K562 (cell line): ENCODE measurements around the gene REP15. TPM values are rescaled to one million over a fixed set of nuclear protein-coding genes. Genes with fewer than 3 reads are reported as not detected.

ENCODE experiments used
- ATAC-seq: fragments of 200-7000 bp; cut with Tn5 transposase; 3 replicates; pipeline ENCODE4 v1.9.1; 2020; ENCODE audit warnings: moderate library complexity
- BruUV-seq: library from RNA; stranded (reverse); fragments of 400-500 nt; replicated peaks from 2 replicates; lab custom pipeline; 2021; lab: Mats Ljungman, UMichigan
- CTCF ChIA-PET: fragments of 300-600 bp; formaldehyde crosslinking; extraction: SDS; loops from one replicate; lab custom pipeline; 2021; ENCODE audit warnings: low intra/inter-chr PET ratio; lab: Yijun Ruan, JAX
- POLR2A ChIA-PET: fragments of 300-600, 350-650 bp; sonication (Branson Sonifier 250); formaldehyde crosslinking; extraction: SDS; loops from one replicate; lab custom pipeline; 2021; ENCODE audit warnings: antibody characterized with exemption, inconsistent platforms; lab: Yijun Ruan, JAX
- DNase-seq, 4 experiments: peaks; one replicate each; pipeline versions ENCODE4 v3.0.0 to v3.0.0-alpha.2; 2011 to 2018; ENCODE audit warnings: low spot score in 3 of 4, mixed read lengths in 3 of 4; ENCODE audit errors: extremely low read depth in 1 of 4
- FAIRE-seq: peaks from 2 replicates; lab custom pipeline; 2011; peaks lifted over from hg19 to GRCh38; lab: Jason Lieb, UNC
- H2AFZ ChIP-seq: 2 replicates; pipeline ENCODE4 v1.6.0; 2011; ENCODE audit warnings: low read depth, low read length, control low read depth, inconsistent platforms
- H3K27ac ChIP-seq: fragments of 200-600 bp; 3 replicates; pipeline ENCODE4 v1.8.0; 2011; ENCODE audit warnings: low read depth, mild to moderate bottlenecking, control low read depth, inconsistent platforms, low read length, moderate library complexity, mixed read lengths; ENCODE audit errors: extremely low read depth
- H3K27me3 ChIP-seq, 2 experiments: fragments of 300-600 bp in 1 of 2; 2 replicates in 1 of 2; 3 replicates in 1 of 2; pipeline versions ENCODE4 v1.6.0 to v1.8.0; 2011; ENCODE audit warnings: inconsistent platforms in 2 of 2, low read length in 2 of 2, mild to moderate bottlenecking in 1 of 2, mixed read lengths in 1 of 2, moderate library complexity in 1 of 2; ENCODE audit not compliant: control insufficient read depth in 2 of 2, insufficient read depth in 2 of 2
- H3K36me3 ChIP-seq: fragments of 300-600 bp; 3 replicates; pipeline ENCODE4 v1.8.0; 2011; ENCODE audit warnings: mild to moderate bottlenecking, low read length, inconsistent platforms; ENCODE audit not compliant: control insufficient read depth, insufficient read depth
- H3K4me1 ChIP-seq, 2 experiments: fragments of 200-600 bp in 1 of 2; replicated peaks in 1 of 2; 2 replicates in 1 of 2; 3 replicates in 1 of 2; pipeline versions ENCODE4 v1.5.1 to v1.8.0; 2011; ENCODE audit warnings: inconsistent platforms in 2 of 2, low read length in 2 of 2, mild to moderate bottlenecking in 1 of 2, mixed read lengths in 1 of 2, moderate library complexity in 1 of 2; ENCODE audit not compliant: control insufficient read depth in 2 of 2, insufficient read depth in 2 of 2
- H3K4me2 ChIP-seq: 2 replicates; pipeline ENCODE4 v1.6.1; 2011; ENCODE audit warnings: low read length, control low read depth, inconsistent platforms, mixed read lengths; ENCODE audit not compliant: insufficient read depth
- H3K4me3 ChIP-seq: fragments of 200-600 bp; sonication (generic), shearing (Covaris generic); 2 replicates; pipeline ENCODE4 v1.5.1; 2016; ENCODE audit warnings: control low read depth, inconsistent platforms
- H3K79me2 ChIP-seq: fragments of 200-600 bp; 3 replicates; pipeline ENCODE4 v1.8.0; 2011; ENCODE audit warnings: low read length, inconsistent platforms; ENCODE audit not compliant: control insufficient read depth, insufficient read depth
- H3K9ac ChIP-seq, 2 experiments: 2 replicates each; pipeline versions ENCODE4 v1.6.0 to v1.6.1; 2011; ENCODE audit warnings: low read depth in 2 of 2, low read length in 2 of 2, control low read depth in 1 of 2, inconsistent platforms in 1 of 2, mild to moderate bottlenecking in 1 of 2, mixed read lengths in 1 of 2; ENCODE audit not compliant: insufficient read depth in 1 of 2
- H3K9me1 ChIP-seq: one replicate; pipeline ENCODE4 v1.6.0; 2011; ENCODE audit warnings: inconsistent platforms, mild to moderate bottlenecking, low read length, moderate library complexity; ENCODE audit not compliant: control insufficient read depth, insufficient read depth
- H3K9me3 ChIP-seq: replicated peaks from 2 replicates; pipeline ENCODE4 v1.5.1; 2011; ENCODE audit warnings: low read depth, low read length, inconsistent platforms; ENCODE audit not compliant: control insufficient read depth, insufficient read depth
- H4K20me1 ChIP-seq: replicated peaks from 2 replicates; pipeline ENCODE4 v1.6.1; 2011; ENCODE audit warnings: low read length, inconsistent platforms, mixed read lengths; ENCODE audit not compliant: control insufficient read depth, insufficient read depth
- CTBP1 ChIP-seq: fragments of 450-650 bp; IDR thresholded peaks from 2 replicates; pipeline ENCODE4 v1.6.1; 2016; ENCODE audit warnings: borderline replicate concordance
- KDM1A ChIP-seq, 2 experiments: fragments of 450-650 bp; IDR thresholded peaks; 2 replicates each; pipeline ENCODE4 v1.6.1; 2016; ENCODE audit warnings: mild to moderate bottlenecking in 2 of 2
- NR3C1 ChIP-seq: sonication (generic); formaldehyde crosslinking; IDR thresholded peaks from 2 replicates; pipeline ENCODE4 v1.8.1; 2022; ENCODE audit warnings: missing genetic modification reagents
- RFX1 ChIP-seq: fragments of 450-650 bp; IDR thresholded peaks from 2 replicates; pipeline ENCODE4 v1.6.1; 2016; ENCODE audit warnings: mild to moderate bottlenecking, moderate library complexity
- TARDBP ChIP-seq: fragments of 450-650 bp; IDR thresholded peaks from 2 replicates; pipeline ENCODE4 v1.6.1; 2016
- ZNF263 ChIP-seq: sonication (generic); formaldehyde crosslinking; IDR thresholded peaks from 2 replicates; pipeline ENCODE4 v1.8.0; 2022; ENCODE audit warnings: mild to moderate bottlenecking, missing genetic modification reagents, borderline replicate concordance
- ZNF324 ChIP-seq: fragments of 250-450 bp; sonication (Bioruptor Pico); IDR thresholded peaks from 2 replicates; pipeline ENCODE4 v1.4.0; 2020; ENCODE audit warnings: mild to moderate bottlenecking
- ZSCAN32 ChIP-seq: fragments of 450-650 bp; formaldehyde crosslinking; IDR thresholded peaks from 2 replicates; pipeline ENCODE4 v1.4.0; 2020; ENCODE audit warnings: mild to moderate bottlenecking, moderate library complexity
- WGBS: fragments of 100-300 bp; shearing (Covaris generic); methylation state at CpG from one replicate; pipeline ENCODE4 v1.1.6; 2016; ENCODE audit warnings: low coverage, mixed read lengths; ENCODE audit not compliant: insufficient coverage; ENCODE audit errors: missing lambda C conversion rate; 5-methylcytosine and 5-hydroxymethylcytosine counted together
- in situ Hi-C: fragments of 300-500 bp; cut with MboI; formaldehyde crosslinking; loops from 4 replicates; pipeline ENCODE4 v1.15.0; 2018; ENCODE audit warnings: inconsistent platforms, mixed read lengths
- intact Hi-C: fragments of 100-400 bp; cut with micrococcal nuclease; formaldehyde crosslinking; loops from 2 replicates; pipeline ENCODE4 v1.14.2; 2022
- polyA plus RNA-seq, 8 experiments: library from polyadenylated mRNA; depleted of rRNA in 4 of 8; stranded (reverse) in 5 of 8; unstranded in 3 of 8; fragments of >200 nt; fragmentation: Nextera tagmentation in 2 of 8; fragmentation: Illumina TruSeq in 1 of 8; extraction: Ambion mirVana in 2 of 8; extraction: Trizol in 1 of 8; gene quantifications; 2 replicates each; pipeline versions ENCODE4 v1.2.1 to v1.2.3, GENCODE V29; 2011 to 2014; ENCODE audit warnings: inconsistent platforms in 1 of 8, missing spikeins in 1 of 8
- total RNA-seq, 7 experiments: library from RNA; depleted of rRNA in 6 of 7; stranded (reverse); fragments of >200 nt in 6 of 7; fragmentation: Illumina TruSeq in 2 of 7; extraction: Trizol in 2 of 7; gene quantifications; 2 replicates each; pipeline versions ENCODE4 v1.2.1 to v1.2.3, GENCODE V29; 2011 to 2021; ENCODE audit warnings: low replicate concordance in 1 of 7
- TF ChIP-seq, protein P1 (sequence below): fragments of 450-650 bp; formaldehyde crosslinking; IDR thresholded peaks from 2 replicates; pipeline ENCODE4 v1.4.0; 2020; ENCODE audit warnings: mild to moderate bottlenecking, moderate library complexity
- TF ChIP-seq, protein P2 (sequence below): fragments of 450-650 bp; IDR thresholded peaks from 2 replicates; pipeline ENCODE4 v1.6.1; 2017; ENCODE audit warnings: antibody characterized with exemption, mild to moderate bottlenecking
- TF ChIP-seq, protein P3 (sequence below): fragments of 450-650 bp; IDR thresholded peaks from 2 replicates; pipeline ENCODE4 v1.6.1; 2014; ENCODE audit warnings: low read depth, mild to moderate bottlenecking, moderate library complexity, borderline replicate concordance

Gene REP15
- total and polyA plus RNA-seq, 9 of the 15 experiments (the other 6 are each of a cell fraction or from before 2014, with no cell fraction given): not detected

DNA sequence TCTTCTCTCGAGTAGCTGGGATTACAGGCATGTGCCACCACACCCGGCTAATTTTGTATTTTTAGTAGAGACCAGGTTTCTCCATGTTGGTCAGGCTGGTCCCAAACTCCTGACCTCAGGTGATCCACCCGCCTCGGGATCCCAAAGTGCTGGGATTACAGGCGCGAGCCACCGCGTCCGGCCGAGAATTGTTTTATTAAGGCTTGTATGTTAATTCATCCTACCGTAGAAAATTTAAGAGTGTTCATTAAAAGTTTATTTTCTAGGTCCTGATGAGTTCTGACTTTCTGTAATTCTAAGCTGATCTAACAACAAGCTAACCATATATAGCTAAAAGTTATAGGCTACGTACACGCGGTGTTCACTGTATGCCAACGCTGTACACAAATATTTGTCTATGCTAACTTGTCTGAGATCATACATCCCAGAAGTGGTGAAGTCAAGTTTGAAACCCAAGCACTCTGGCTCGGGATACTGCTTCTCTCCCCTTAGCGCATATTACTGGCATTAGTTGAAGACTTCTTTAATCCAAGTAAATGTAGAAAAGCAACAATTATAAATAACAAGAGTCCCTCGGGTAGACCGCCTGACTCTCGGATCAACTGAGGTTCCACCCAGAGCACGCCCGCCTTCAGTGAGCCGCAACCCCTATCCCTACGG, 13.8 kb downstream of the REP15 start:
- no peaks in the 10 kb centered on the region; a peak in 1 of 5 replicates for H3K27me3 ChIP-seq
- H3K27ac ChIP-seq: peak overlapping the region; percentile 93
- no peaks in the 10 kb centered on the region for H3K9me3 ChIP-seq
- in situ Hi-C loops: no loop called here
- FAIRE-seq (no peak), DNase-seq (peak in 1 of 4 experiments; percentile 12), ATAC-seq (peak; percentile 37)
- intact Hi-C loops: no loop called here
- peak overlapping the region; percentile 97 for H3K4me3 ChIP-seq
- TSS peak; percentile 98 for BruUV-seq
- H3K36me3 ChIP-seq: peaks cover 26% of the 10 kb centered on the region
- H3K9ac ChIP-seq: peak overlapping the region; percentile 96 to 99
- POLR2A ChIA-PET: interaction anchor here (1.4 kb wide), 1 partner anchor 21 kb away, joined by 3 read pairs; no protein-coding TSS in a partner anchor
- H3K4me1 ChIP-seq: peaks cover 7 to 12% of the 10 kb centered on the region in 2 experiments; a peak in 4 of 5 replicates
- peaks cover 48% of the 10 kb centered on the region for H3K79me2 ChIP-seq
- 53% methylated on average over 24 of the region's 24 CpGs for WGBS
- peak overlapping the region; percentile 93 for H2AFZ ChIP-seq
- H3K4me2 ChIP-seq: peak overlapping the region; percentile 97
- no peaks in the 10 kb centered on the region for H3K9me1 ChIP-seq
- H4K20me1 ChIP-seq: no peaks in the 10 kb centered on the region; the same call in 1 of the 2 replicates
- CTCF ChIA-PET: no interaction called here
- no peak for TF ChIP-seq ZSCAN32 (CRISPR knock-in tag)
- TF ChIP-seq, protein P1, sequence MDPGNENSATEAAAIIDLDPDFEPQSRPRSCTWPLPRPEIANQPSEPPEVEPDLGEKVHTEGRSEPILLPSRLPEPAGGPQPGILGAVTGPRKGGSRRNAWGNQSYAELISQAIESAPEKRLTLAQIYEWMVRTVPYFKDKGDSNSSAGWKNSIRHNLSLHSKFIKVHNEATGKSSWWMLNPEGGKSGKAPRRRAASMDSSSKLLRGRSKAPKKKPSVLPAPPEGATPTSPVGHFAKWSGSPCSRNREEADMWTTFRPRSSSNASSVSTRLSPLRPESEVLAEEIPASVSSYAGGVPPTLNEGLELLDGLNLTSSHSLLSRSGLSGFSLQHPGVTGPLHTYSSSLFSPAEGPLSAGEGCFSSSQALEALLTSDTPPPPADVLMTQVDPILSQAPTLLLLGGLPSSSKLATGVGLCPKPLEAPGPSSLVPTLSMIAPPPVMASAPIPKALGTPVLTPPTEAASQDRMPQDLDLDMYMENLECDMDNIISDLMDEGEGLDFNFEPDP (CRISPR knock-in tag): no peak
- TF ChIP-seq, protein P2, sequence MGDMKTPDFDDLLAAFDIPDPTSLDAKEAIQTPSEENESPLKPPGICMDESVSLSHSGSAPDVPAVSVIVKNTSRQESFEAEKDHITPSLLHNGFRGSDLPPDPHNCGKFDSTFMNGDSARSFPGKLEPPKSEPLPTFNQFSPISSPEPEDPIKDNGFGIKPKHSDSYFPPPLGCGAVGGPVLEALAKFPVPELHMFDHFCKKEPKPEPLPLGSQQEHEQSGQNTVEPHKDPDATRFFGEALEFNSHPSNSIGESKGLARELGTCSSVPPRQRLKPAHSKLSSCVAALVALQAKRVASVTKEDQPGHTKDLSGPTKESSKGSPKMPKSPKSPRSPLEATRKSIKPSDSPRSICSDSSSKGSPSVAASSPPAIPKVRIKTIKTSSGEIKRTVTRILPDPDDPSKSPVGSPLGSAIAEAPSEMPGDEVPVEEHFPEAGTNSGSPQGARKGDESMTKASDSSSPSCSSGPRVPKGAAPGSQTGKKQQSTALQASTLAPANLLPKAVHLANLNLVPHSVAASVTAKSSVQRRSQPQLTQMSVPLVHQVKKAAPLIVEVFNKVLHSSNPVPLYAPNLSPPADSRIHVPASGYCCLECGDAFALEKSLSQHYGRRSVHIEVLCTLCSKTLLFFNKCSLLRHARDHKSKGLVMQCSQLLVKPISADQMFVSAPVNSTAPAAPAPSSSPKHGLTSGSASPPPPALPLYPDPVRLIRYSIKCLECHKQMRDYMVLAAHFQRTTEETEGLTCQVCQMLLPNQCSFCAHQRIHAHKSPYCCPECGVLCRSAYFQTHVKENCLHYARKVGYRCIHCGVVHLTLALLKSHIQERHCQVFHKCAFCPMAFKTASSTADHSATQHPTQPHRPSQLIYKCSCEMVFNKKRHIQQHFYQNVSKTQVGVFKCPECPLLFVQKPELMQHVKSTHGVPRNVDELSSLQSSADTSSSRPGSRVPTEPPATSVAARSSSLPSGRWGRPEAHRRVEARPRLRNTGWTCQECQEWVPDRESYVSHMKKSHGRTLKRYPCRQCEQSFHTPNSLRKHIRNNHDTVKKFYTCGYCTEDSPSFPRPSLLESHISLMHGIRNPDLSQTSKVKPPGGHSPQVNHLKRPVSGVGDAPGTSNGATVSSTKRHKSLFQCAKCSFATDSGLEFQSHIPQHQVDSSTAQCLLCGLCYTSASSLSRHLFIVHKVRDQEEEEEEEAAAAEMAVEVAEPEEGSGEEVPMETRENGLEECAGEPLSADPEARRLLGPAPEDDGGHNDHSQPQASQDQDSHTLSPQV: peak; percentile 39; the same call in 1 of the 2 replicates
- no peak for TF ChIP-seq RFX1
- TF ChIP-seq TARDBP: no peak
- TF ChIP-seq NR3C1 (CRISPR knock-in tag): no peak
- no peak for TF ChIP-seq ZNF324 (CRISPR knock-in tag)
- TF ChIP-seq ZNF263: no peak
- TF ChIP-seq, protein P3, sequence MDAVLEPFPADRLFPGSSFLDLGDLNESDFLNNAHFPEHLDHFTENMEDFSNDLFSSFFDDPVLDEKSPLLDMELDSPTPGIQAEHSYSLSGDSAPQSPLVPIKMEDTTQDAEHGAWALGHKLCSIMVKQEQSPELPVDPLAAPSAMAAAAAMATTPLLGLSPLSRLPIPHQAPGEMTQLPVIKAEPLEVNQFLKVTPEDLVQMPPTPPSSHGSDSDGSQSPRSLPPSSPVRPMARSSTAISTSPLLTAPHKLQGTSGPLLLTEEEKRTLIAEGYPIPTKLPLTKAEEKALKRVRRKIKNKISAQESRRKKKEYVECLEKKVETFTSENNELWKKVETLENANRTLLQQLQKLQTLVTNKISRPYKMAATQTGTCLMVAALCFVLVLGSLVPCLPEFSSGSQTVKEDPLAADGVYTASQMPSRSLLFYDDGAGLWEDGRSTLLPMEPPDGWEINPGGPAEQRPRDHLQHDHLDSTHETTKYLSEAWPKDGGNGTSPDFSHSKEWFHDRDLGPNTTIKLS: 0 out of 2 replicates have a peak, but pooled peaks have one; percentile 17
- no peak for TF ChIP-seq CTBP1
- peak in 1 of 2 experiments; percentile 8; a peak in 1 of 4 replicates for TF ChIP-seq KDM1A (IDR thresholded peaks at IDR 0.05)
